SK-N-SH (cell line): ENCODE data around the gene WTAP. TPM values are rescaled to one million over a fixed set of nuclear protein-coding genes. Genes with fewer than 3 reads are reported as not detected.
A peak's percentile ranks its signal among the peaks of the same experiment; 100 is the strongest.

Experiments
- CTCF ChIA-PET: fragments of 300-600, 350-600 bp; formaldehyde crosslinking; extraction: SDS; loops from one replicate; lab custom pipeline; 2021; lab: Yijun Ruan, JAX
- POLR2A ChIA-PET: fragments of 350-600 bp; sonication (Branson Sonifier 250); formaldehyde crosslinking; extraction: SDS; loops from one replicate; lab custom pipeline; 2020; ENCODE audit warnings: antibody characterized with exemption, inconsistent platforms; lab: Yijun Ruan, JAX
- DNase-seq: peaks from one replicate; pipeline ENCODE4 v3.0.0; 2012
- H2AFZ ChIP-seq: fragments of 200-600 bp; sonication (generic); 2 replicates; pipeline ENCODE4 v1.8.1; 2016; ENCODE audit warnings: antibody characterized with exemption, mild to moderate bottlenecking, low read depth
- H3F3A ChIP-seq: fragments of 200-600 bp; sonication (generic); replicated peaks from 2 replicates; pipeline ENCODE3; 2016; ENCODE audit warnings: antibody characterized with exemption, mild to moderate bottlenecking; ENCODE audit not compliant: insufficient read depth
- H3K27ac ChIP-seq, 2 experiments: fragments of 200-500 bp in 1 of 2; fragments of 200-600 bp in 1 of 2; sonication (Bioruptor generic) in 1 of 2; sonication (generic), shearing (Covaris generic) in 1 of 2; 2 replicates each; pipeline versions ENCODE4 v1.5.1 to v1.6.1; 2014 to 2016; ENCODE audit warnings: low read depth in 2 of 2, inconsistent platforms in 1 of 2, low read length in 1 of 2, mild to moderate bottlenecking in 1 of 2, mixed read lengths in 1 of 2
- H3K27me3 ChIP-seq: fragments of 200-600 bp; sonication (generic), shearing (Covaris generic); 2 replicates; pipeline ENCODE4 v1.6.1; 2016; ENCODE audit warnings: mixed run types; ENCODE audit not compliant: insufficient read depth
- H3K36me3 ChIP-seq, 2 experiments: fragments of 200-500 bp in 1 of 2; fragments of 200-600 bp in 1 of 2; sonication (Bioruptor generic) in 1 of 2; sonication (generic) in 1 of 2; replicated peaks in 1 of 2; 2 replicates each; pipeline versions ENCODE3 to v1.5.1; 2014 to 2016; ENCODE audit warnings: low read length in 1 of 2, mild to moderate bottlenecking in 1 of 2; ENCODE audit not compliant: insufficient read depth in 2 of 2, control insufficient read depth in 1 of 2
- H3K4me1 ChIP-seq, 2 experiments: fragments of 200-500 bp in 1 of 2; fragments of 200-600 bp in 1 of 2; sonication (Bioruptor generic) in 1 of 2; sonication (generic), shearing (Covaris generic) in 1 of 2; 2 replicates each; pipeline versions ENCODE4 v1.5.1 to v1.6.1; 2014 to 2016; ENCODE audit warnings: low read depth in 1 of 2, low read length in 1 of 2, mixed run types in 1 of 2; ENCODE audit not compliant: insufficient read depth in 2 of 2, control insufficient read depth in 1 of 2
- H3K4me2 ChIP-seq: fragments of 200-600 bp; sonication (generic), shearing (Covaris generic); 2 replicates; pipeline ENCODE4 v1.6.1; 2017; ENCODE audit warnings: mixed run types
- H3K4me3 ChIP-seq, 2 experiments: fragments of 200-500 bp in 1 of 2; fragments of 200-600 bp in 1 of 2; sonication (Bioruptor generic) in 1 of 2; sonication (generic), shearing (Covaris generic) in 1 of 2; 2 replicates each; pipeline versions ENCODE4 v1.5.1 to v1.8.1; 2014 to 2016; ENCODE audit warnings: low read depth in 2 of 2, inconsistent platforms in 1 of 2, low read length in 1 of 2, mild to moderate bottlenecking in 1 of 2, mixed read lengths in 1 of 2, moderate library complexity in 1 of 2
- H3K79me2 ChIP-seq: fragments of 200-600 bp; sonication (generic); 2 replicates; pipeline ENCODE4 v1.8.1; 2017; ENCODE audit warnings: mild to moderate bottlenecking; ENCODE audit not compliant: insufficient read depth
- H3K9ac ChIP-seq: fragments of 200-600 bp; sonication (generic); 2 replicates; pipeline ENCODE4 v1.6.1; 2017; ENCODE audit warnings: mixed run types
- H3K9me2 ChIP-seq: fragments of 200-600 bp; sonication (generic); 2 replicates; pipeline ENCODE4 v1.6.1; 2017; ENCODE audit warnings: mixed run types
- H3K9me3 ChIP-seq: fragments of 200-600 bp; sonication (generic); 2 replicates; pipeline ENCODE4 v1.6.1; 2017; ENCODE audit warnings: mixed run types, mild to moderate bottlenecking, moderate library complexity
- H4K20me1 ChIP-seq: fragments of 200-600 bp; sonication (generic); 2 replicates; pipeline ENCODE4 v1.6.1; 2017; ENCODE audit warnings: mild to moderate bottlenecking, mixed run types; ENCODE audit not compliant: insufficient read depth
- CHD2 ChIP-seq: fragments of 150-350 bp; IDR thresholded peaks from 2 replicates; pipeline ENCODE4 v1.6.1; 2018; ENCODE audit warnings: low read length; ENCODE audit not compliant: partially characterized antibody
- EZH2phosphoT487 ChIP-seq: fragments of 200-600 bp; sonication (generic); IDR thresholded peaks from 2 replicates; pipeline ENCODE4 v1.6.1; 2017; ENCODE audit warnings: low read depth, mixed run types, mild to moderate bottlenecking, antibody characterized with exemption, moderate library complexity, borderline replicate concordance
- FOXJ3 ChIP-seq: sonication (generic); formaldehyde crosslinking; IDR thresholded peaks from 2 replicates; pipeline ENCODE4 v1.5.1; 2020; ENCODE audit warnings: mild to moderate bottlenecking, missing genetic modification reagents
- GABPA ChIP-seq: IDR thresholded peaks from 2 replicates; pipeline ENCODE4 v1.4.0; 2012; ENCODE audit warnings: low read depth, mild to moderate bottlenecking
- JUND ChIP-seq: IDR thresholded peaks from 2 replicates; pipeline ENCODE4 v1.4.0; 2012
- NRF1 ChIP-seq: IDR thresholded peaks from 2 replicates; pipeline ENCODE4 v1.6.1; 2012; ENCODE audit warnings: low read depth, mild to moderate bottlenecking, low read length
- POLR2AphosphoS5 ChIP-seq: IDR thresholded peaks from 2 replicates; pipeline ENCODE4 v1.6.1; 2012; ENCODE audit warnings: low read depth, low read length
- SIN3A ChIP-seq: IDR thresholded peaks from 2 replicates; pipeline ENCODE4 v1.6.1; 2012; ENCODE audit warnings: low read depth, mild to moderate bottlenecking, low read length, moderate library complexity, borderline replicate concordance
- SMC3 ChIP-seq: IDR thresholded peaks from 2 replicates; pipeline ENCODE4 v1.6.1; 2012; ENCODE audit warnings: low read depth, low read length, improper control_type of control experiment
- TAF1 ChIP-seq: IDR thresholded peaks from 2 replicates; pipeline ENCODE4 v1.6.1; 2012; ENCODE audit warnings: low read depth, mild to moderate bottlenecking, low read length, moderate library complexity, borderline replicate concordance
- TEAD4 ChIP-seq: IDR thresholded peaks from 2 replicates; pipeline ENCODE4 v1.4.0; 2012; ENCODE audit warnings: mild to moderate bottlenecking, borderline replicate concordance; ENCODE audit not compliant: insufficient read depth
- YY1 ChIP-seq: IDR thresholded peaks from 2 replicates; pipeline ENCODE4 v1.4.0; 2012; ENCODE audit warnings: low read depth, mild to moderate bottlenecking
- WGBS: methylation state at CpG from one replicate; pipeline ENCODE4 v1.1.6; 2017; ENCODE audit warnings: low lambda C conversion rate; 5-methylcytosine and 5-hydroxymethylcytosine counted together
- polyA plus RNA-seq, 3 experiments: library from polyadenylated mRNA; depleted of rRNA; stranded (reverse); fragments of >200 nt; gene quantifications; 2 replicates each; pipeline ENCODE4 v1.2.3, GENCODE V29; 2012
- TF ChIP-seq, protein P1 (sequence below): IDR thresholded peaks from 2 replicates; pipeline ENCODE4 v1.4.0; 2012; ENCODE audit warnings: low read depth
- TF ChIP-seq, protein P2 (sequence below): IDR thresholded peaks from 2 replicates; pipeline ENCODE4 v1.6.1; 2012; ENCODE audit warnings: mild to moderate bottlenecking, low read depth, low read length, moderate library complexity
- TF ChIP-seq, protein P3 (sequence below): fragments of 150-350 bp; IDR thresholded peaks from 2 replicates; pipeline ENCODE4 v1.6.1; 2017; ENCODE audit warnings: antibody characterized with exemption, low read length, low read depth, borderline replicate concordance
- TF ChIP-seq, protein P4 (sequence below): IDR thresholded peaks from 2 replicates; pipeline ENCODE4; 2012
- TF ChIP-seq, protein P5 (sequence below): fragments of 150-350 bp; IDR thresholded peaks from 2 replicates; pipeline ENCODE4 v1.6.1; 2016; ENCODE audit warnings: mild to moderate bottlenecking, low read depth, low read length

The WTAP gene
- polyA plus RNA-seq, 1 of the 3 experiments (the other 2 are of a cell fraction): 12.8 TPM

DNA sequence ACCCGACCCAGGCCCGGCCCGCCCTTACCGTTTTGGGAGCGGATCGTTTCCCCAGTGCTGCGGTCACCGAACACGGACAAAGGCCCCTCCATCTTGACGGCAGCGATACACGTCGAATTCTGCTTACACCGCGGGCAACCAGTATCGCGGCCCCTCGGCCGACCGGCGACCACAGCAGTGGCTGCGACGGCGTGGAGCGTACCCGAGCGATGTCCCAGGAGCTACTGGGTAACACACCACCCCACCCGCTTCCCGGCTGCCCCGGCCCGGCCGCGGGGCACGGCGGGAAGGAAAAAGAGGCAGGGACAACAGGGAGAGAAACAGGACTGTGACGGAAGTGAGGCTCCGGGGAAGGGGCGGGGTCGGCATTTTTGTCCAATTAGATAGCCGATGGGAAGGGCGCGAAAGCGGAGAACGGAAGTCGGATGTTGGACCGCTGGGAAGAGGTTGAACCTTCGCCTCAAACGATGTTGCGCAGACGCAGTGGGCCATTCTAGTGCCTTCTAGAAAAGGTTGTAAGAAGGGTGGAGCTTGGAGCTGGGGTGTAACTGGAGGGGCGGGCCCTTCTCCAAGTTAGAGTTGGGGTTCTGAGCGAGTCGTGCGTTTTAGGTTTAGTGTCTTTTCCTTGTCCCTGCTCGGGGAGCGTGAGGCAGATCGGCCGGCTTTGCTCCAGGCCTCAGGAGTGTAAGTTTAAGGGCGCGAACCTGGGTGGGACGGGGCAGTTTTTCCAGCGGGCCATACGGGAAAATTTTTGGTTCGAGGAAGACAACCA is 62.3 kb downstream of the WTAP start, which contains the start of gene TCP1 (continued):
- TF ChIP-seq, protein P1, sequence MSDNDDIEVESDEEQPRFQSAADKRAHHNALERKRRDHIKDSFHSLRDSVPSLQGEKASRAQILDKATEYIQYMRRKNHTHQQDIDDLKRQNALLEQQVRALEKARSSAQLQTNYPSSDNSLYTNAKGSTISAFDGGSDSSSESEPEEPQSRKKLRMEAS: peak; percentile 53; the same call in 1 of the 2 replicates
- TF ChIP-seq NRF1 (peak; percentile 93), TEAD4 (no peak), TAF1 (peak; percentile 97)
- TF ChIP-seq, protein P2, sequence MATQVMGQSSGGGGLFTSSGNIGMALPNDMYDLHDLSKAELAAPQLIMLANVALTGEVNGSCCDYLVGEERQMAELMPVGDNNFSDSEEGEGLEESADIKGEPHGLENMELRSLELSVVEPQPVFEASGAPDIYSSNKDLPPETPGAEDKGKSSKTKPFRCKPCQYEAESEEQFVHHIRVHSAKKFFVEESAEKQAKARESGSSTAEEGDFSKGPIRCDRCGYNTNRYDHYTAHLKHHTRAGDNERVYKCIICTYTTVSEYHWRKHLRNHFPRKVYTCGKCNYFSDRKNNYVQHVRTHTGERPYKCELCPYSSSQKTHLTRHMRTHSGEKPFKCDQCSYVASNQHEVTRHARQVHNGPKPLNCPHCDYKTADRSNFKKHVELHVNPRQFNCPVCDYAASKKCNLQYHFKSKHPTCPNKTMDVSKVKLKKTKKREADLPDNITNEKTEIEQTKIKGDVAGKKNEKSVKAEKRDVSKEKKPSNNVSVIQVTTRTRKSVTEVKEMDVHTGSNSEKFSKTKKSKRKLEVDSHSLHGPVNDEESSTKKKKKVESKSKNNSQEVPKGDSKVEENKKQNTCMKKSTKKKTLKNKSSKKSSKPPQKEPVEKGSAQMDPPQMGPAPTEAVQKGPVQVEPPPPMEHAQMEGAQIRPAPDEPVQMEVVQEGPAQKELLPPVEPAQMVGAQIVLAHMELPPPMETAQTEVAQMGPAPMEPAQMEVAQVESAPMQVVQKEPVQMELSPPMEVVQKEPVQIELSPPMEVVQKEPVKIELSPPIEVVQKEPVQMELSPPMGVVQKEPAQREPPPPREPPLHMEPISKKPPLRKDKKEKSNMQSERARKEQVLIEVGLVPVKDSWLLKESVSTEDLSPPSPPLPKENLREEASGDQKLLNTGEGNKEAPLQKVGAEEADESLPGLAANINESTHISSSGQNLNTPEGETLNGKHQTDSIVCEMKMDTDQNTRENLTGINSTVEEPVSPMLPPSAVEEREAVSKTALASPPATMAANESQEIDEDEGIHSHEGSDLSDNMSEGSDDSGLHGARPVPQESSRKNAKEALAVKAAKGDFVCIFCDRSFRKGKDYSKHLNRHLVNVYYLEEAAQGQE: peak; percentile 29; the same call in 1 of the 2 replicates

DNA sequence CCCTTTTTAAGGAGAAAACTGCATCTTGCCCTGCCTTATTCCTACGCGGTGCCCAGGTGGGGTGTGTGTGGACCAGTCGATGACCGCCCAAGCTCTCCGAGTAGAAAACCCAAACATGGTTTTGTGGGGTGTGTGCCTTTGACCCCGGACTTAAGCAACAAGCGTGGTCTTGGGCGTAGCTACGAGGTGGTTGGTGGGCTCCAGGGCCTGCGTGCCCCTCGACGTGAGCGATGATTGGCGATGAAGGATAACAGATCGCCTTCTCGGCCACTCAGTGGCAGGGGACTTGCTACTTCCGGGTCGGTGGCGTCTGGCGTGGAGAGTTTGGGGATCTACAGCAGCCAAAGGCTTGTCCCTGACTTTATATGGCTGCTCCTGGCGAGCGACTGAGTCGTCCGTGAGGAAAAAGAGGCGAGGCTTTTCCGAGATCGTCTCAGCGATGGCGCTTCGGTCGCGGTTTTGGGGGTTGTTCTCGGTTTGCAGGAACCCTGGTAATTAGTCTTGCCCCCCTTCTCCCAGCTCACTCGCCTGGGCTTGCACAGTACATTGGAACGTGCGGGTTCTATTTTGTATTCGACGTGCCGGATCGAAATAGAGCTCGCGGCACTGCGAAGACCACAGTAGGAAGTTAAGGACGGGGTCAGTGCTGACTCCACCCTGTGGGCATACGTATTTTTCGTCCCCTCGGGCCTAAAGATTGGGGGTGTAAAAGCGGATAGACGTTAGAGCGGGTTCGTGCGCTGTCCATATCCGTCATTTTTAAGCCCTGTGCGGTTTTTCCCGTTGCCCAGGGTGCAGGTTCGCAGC is 63.0 kb downstream of the WTAP start, which contains the start of gene MRPL18:
Gene MRPL18 (plus strand): TSS at position 319 of the 807 bp plus-strand sequence. CDS start 121 bp downstream, at position 440.
- CTCF ChIA-PET: interaction anchor here (0.5 to 1.3 kb wide), 4 partner anchors 27 to 99 kb away, joined by 3 to 5 read pairs (median 3); no protein-coding TSS in a partner anchor
- H3K27ac ChIP-seq: peak within 1 kb of the TSS; percentile 80 to 94
- peaks cover 14% of the 10 kb centered on the region for H4K20me1 ChIP-seq
- H3K79me2 ChIP-seq: peaks cover 83% of the 10 kb centered on the region
- peaks cover 3% of the 10 kb centered on the region for H3F3A ChIP-seq
- peak within 1 kb of the TSS; percentile 83 for H2AFZ ChIP-seq
- peak within 1 kb of the TSS; percentile 73 to 90 for H3K4me3 ChIP-seq
- POLR2A ChIA-PET: interaction anchor here (0.9 to 2.5 kb wide), 4 partner anchors 25 to 96 kb away, joined by 3 to 25 read pairs (median 8); partner anchors contain the start of genes ACAT2 and WTAP
- peak within 1 kb of the TSS; percentile 89 for H3K9ac ChIP-seq
- H3K36me3 ChIP-seq: peaks cover 43 to 58% of the 10 kb centered on the region in 2 experiments
- H3K27me3 ChIP-seq: no peaks in the 10 kb centered on the region
- no peaks in the 10 kb centered on the region for H3K9me2 ChIP-seq
- peaks cover 10 to 22% of the 10 kb centered on the region in 2 experiments; a peak in 3 of 4 replicates for H3K4me1 ChIP-seq
- H3K4me2 ChIP-seq: peak within 1 kb of the TSS; percentile 94
- WGBS: under 1% methylated on average over 49 of the region's 56 CpGs
- H3K9me3 ChIP-seq: no peaks in the 10 kb centered on the region
- peak; percentile 91 for DNase-seq
- TF ChIP-seq, protein P3, sequence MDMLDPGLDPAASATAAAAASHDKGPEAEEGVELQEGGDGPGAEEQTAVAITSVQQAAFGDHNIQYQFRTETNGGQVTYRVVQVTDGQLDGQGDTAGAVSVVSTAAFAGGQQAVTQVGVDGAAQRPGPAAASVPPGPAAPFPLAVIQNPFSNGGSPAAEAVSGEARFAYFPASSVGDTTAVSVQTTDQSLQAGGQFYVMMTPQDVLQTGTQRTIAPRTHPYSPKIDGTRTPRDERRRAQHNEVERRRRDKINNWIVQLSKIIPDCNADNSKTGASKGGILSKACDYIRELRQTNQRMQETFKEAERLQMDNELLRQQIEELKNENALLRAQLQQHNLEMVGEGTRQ: no peak
- TF ChIP-seq POLR2AphosphoS5 (peak; percentile 66), GABPA (peak; percentile 82), JUND (no peak), CHD2 (peak; percentile 96), FOXJ3 (CRISPR knock-in tag) (no peak), SMC3 (no peak), SIN3A (no peak), TEAD4 (no peak), EZH2phosphoT487 (no peak), YY1 (peak; percentile 79), TAF1 (peak; percentile 71; the same call in 1 of the 2 replicates)
- TF ChIP-seq, protein P4, sequence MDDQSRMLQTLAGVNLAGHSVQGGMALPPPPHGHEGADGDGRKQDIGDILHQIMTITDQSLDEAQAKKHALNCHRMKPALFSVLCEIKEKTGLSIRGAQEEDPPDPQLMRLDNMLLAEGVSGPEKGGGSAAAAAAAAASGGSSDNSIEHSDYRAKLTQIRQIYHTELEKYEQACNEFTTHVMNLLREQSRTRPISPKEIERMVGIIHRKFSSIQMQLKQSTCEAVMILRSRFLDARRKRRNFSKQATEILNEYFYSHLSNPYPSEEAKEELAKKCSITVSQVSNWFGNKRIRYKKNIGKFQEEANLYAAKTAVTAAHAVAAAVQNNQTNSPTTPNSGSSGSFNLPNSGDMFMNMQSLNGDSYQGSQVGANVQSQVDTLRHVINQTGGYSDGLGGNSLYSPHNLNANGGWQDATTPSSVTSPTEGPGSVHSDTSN: peak; percentile 98
- TF ChIP-seq, protein P1: peak; percentile 62; the same call in 1 of the 2 replicates
- TF ChIP-seq, protein P5, sequence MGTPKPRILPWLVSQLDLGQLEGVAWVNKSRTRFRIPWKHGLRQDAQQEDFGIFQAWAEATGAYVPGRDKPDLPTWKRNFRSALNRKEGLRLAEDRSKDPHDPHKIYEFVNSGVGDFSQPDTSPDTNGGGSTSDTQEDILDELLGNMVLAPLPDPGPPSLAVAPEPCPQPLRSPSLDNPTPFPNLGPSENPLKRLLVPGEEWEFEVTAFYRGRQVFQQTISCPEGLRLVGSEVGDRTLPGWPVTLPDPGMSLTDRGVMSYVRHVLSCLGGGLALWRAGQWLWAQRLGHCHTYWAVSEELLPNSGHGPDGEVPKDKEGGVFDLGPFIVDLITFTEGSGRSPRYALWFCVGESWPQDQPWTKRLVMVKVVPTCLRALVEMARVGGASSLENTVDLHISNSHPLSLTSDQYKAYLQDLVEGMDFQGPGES: peak; percentile 91
